ENCODE data around the gene TAS2R50. TPM values are rescaled to one million over a fixed set of nuclear protein-coding genes. Genes with fewer than 3 reads are reported as not detected.
A peak's percentile ranks its signal among the peaks of the same experiment; 100 is the strongest.

The TAS2R50 gene, protein sequence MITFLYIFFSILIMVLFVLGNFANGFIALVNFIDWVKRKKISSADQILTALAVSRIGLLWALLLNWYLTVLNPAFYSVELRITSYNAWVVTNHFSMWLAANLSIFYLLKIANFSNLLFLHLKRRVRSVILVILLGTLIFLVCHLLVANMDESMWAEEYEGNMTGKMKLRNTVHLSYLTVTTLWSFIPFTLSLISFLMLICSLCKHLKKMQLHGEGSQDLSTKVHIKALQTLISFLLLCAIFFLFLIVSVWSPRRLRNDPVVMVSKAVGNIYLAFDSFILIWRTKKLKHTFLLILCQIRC
- 2.5 and 12.5 TPM in 2 replicates for total RNA-seq (2011; cell fraction: chromatin; rRNA removed; ENCODE audit: low replicate concordance)
- total RNA-seq (2011; cell fraction: nucleolus; rRNA removed), result 1.0 and 3.3 TPM in 2 replicates
- 10.9 and 21.6 TPM in 2 replicates for total RNA-seq (2011; cell fraction: nucleoplasm; rRNA removed)
- total RNA-seq (2014; rRNA removed) (0.61 TPM in 1 of 2 replicates, not detected in the other), total RNA-seq (2014; rRNA removed; fragmentation: Illumina TruSeq; extraction: Trizol) (0.91 and 1.6 TPM in 2 replicates), total RNA-seq (2015; rRNA removed; fragmentation: Illumina TruSeq; extraction: Trizol) (1.3 and 1.4 TPM in 2 replicates), total RNA-seq (2021) (0.18 and 0.49 TPM in 2 replicates), polyA plus RNA-seq (2011; rRNA removed) (0.09 and 0.15 TPM in 2 replicates), polyA plus RNA-seq (2014; fragmentation: Illumina TruSeq; extraction: Trizol) (not detected in 2 replicates), polyA plus RNA-seq (2014; fragmentation: Nextera tagmentation; extraction: Ambion mirVana) (under 1 TPM in 1 of 2 experiments, not detected in 1; 0.06 TPM), polyA plus RNA-seq (2014; rRNA removed) (0.36 TPM in 1 of 2 replicates, not detected in the other), polyA minus RNA-seq (2011; rRNA and poly(A)+ RNA removed) (7.0 and 8.1 TPM in 2 replicates), Bru-seq, nascent RNA (percentile 65 among the genes with signal in this experiment), BruChase-seq, experiment 1, labeled RNA remaining after a 2-hour chase (percentile 72 among the genes with signal in this experiment), BruChase-seq, experiment 2, labeled RNA remaining after a 6-hour chase (percentile 69 among the genes with signal in this experiment)
- polyA plus RNA-seq (2011; cell fraction: cytosol; rRNA removed), result not detected in 2 replicates
- polyA plus RNA-seq (2011; cell fraction: nucleus; rRNA removed), result 0.67 and 0.77 TPM in 2 replicates
- polyA plus RNA-seq (2012), result 0.10 TPM in 1 of 2 replicates, not detected in the other
- polyA minus RNA-seq (2011; cell fraction: cytosol; rRNA and poly(A)+ RNA removed), result not detected in 2 replicates
- 9.8 and 14.2 TPM in 2 replicates for polyA minus RNA-seq (2011; cell fraction: nucleus; rRNA and poly(A)+ RNA removed)
- long read RNA-seq, experiment 1, result 0 reads
- long read RNA-seq, experiment 2, result 0 reads
- long read RNA-seq, experiment 3, result 0 reads

DNA sequence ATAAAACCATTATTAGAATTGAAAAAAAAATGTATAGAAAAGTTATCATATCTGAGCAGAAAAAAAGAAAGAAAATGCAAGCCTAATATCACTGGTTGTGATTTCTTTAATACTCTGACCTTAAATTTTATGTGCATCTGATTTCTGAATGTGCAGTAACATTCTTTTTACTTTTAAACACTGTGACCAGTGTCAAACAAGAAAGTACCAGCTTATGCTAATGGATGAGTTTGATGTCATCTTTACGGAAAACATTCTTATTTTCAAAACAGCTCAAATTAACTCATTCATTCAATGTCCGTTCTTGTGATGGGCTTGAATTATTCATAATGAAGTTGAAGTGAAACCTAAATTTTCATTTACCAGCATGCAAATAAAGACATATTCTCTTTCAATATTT, at the start of gene TAS2R50:
Gene TAS2R50, minus strand, starts transcription at position 101 of the 400 bp plus-strand sequence. Its CDS starts 52 bp downstream, at position 49.
- no peak for ATAC-seq
- Histone ChIP-seq H3K79me2 (ENCODE audit: control insufficient read depth, insufficient read depth, low read length) (no peaks in the 10 kb centered on the region), H3K27me3 (ENCODE audit: control insufficient read depth in 2 of 2, insufficient read depth in 2 of 2, low read length in 2 of 2) (no peaks in the 10 kb centered on the region), H3K36me3 (ENCODE audit: control insufficient read depth, insufficient read depth, low read length) (no peaks in the 10 kb centered on the region), H3K9me1 (ENCODE audit: control insufficient read depth, insufficient read depth, low read length) (no peaks in the 10 kb centered on the region), H2AFZ (ENCODE audit: low read depth, low read length) (no peak within 1 kb of the TSS), H3K9ac (ENCODE audit: insufficient read depth in 1 of 2, low read depth in 2 of 2, low read length in 2 of 2) (no peak within 1 kb of the TSS), H3K4me2 (ENCODE audit: insufficient read depth, low read length) (no peak within 1 kb of the TSS), H3K9me3 (replicated peaks; ENCODE audit: control insufficient read depth, insufficient read depth, low read depth, low read length) (no peaks in the 10 kb centered on the region), H4K20me1 (replicated peaks; ENCODE audit: control insufficient read depth, insufficient read depth, low read length) (no peaks in the 10 kb centered on the region), H3K4me1 (replicated peaks in 1 of 2; ENCODE audit: control insufficient read depth in 2 of 2, insufficient read depth in 2 of 2, low read length in 2 of 2) (no peaks in the 10 kb centered on the region), H3K27ac (ENCODE audit: extremely low read depth, low read depth, low read length) (no peak within 1 kb of the TSS), H3K4me3 (no peak within 1 kb of the TSS)
- ChIA-PET CTCF (ENCODE audit: low intra/inter-chr PET ratio) (no interaction called here), POLR2A (no interaction called here)
- BruUV-seq (replicated peaks), result no TSS peak
- no peak for FAIRE-seq
- DNase-seq (ENCODE audit: extremely low read depth in 1 of 4, low spot score in 3 of 4), result no peak
- intact Hi-C loops (cut with micrococcal nuclease), result no loop called here
- in situ Hi-C loops (cut with MboI), result no loop called here
- 36% methylated on average over 2 of the region's 2 CpGs for WGBS (ENCODE audit: insufficient coverage, low coverage, missing lambda C conversion rate)
- no peak for TF ChIP-seq PTBP1 (IDR thresholded peaks at IDR 0.05; ENCODE audit: low read depth, low read length)
- no peak for TF ChIP-seq COPS2 (conservative IDR thresholded peaks at IDR 0.05)
- no peak for TF ChIP-seq ZNF589 (CRISPR knock-in tag; IDR thresholded peaks at IDR 0.05; ENCODE audit: low read depth)
- no peak for TF ChIP-seq NRF1 (conservative IDR thresholded peaks at IDR 0.05 in 1 of 2, IDR thresholded peaks at IDR 0.05 in 1 of 2)
- TF ChIP-seq, protein P1, sequence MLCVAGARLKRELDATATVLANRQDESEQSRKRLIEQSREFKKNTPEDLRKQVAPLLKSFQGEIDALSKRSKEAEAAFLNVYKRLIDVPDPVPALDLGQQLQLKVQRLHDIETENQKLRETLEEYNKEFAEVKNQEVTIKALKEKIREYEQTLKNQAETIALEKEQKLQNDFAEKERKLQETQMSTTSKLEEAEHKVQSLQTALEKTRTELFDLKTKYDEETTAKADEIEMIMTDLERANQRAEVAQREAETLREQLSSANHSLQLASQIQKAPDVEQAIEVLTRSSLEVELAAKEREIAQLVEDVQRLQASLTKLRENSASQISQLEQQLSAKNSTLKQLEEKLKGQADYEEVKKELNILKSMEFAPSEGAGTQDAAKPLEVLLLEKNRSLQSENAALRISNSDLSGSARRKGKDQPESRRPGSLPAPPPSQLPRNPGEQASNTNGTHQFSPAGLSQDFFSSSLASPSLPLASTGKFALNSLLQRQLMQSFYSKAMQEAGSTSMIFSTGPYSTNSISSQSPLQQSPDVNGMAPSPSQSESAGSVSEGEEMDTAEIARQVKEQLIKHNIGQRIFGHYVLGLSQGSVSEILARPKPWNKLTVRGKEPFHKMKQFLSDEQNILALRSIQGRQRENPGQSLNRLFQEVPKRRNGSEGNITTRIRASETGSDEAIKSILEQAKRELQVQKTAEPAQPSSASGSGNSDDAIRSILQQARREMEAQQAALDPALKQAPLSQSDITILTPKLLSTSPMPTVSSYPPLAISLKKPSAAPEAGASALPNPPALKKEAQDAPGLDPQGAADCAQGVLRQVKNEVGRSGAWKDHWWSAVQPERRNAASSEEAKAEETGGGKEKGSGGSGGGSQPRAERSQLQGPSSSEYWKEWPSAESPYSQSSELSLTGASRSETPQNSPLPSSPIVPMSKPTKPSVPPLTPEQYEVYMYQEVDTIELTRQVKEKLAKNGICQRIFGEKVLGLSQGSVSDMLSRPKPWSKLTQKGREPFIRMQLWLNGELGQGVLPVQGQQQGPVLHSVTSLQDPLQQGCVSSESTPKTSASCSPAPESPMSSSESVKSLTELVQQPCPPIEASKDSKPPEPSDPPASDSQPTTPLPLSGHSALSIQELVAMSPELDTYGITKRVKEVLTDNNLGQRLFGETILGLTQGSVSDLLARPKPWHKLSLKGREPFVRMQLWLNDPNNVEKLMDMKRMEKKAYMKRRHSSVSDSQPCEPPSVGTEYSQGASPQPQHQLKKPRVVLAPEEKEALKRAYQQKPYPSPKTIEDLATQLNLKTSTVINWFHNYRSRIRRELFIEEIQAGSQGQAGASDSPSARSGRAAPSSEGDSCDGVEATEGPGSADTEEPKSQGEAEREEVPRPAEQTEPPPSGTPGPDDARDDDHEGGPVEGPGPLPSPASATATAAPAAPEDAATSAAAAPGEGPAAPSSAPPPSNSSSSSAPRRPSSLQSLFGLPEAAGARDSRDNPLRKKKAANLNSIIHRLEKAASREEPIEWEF (CRISPR knock-in tag; IDR thresholded peaks at IDR 0.05), result no peak
- TF ChIP-seq SETDB1 (IDR thresholded peaks at IDR 0.05; ENCODE audit: low read length), result no peak
- no peak for TF ChIP-seq ZBTB7A (IDR thresholded peaks at IDR 0.05; ENCODE audit: borderline replicate concordance, control insufficient read depth, low read depth, low read length)
- no peak for TF ChIP-seq PURB (CRISPR knock-in tag; IDR thresholded peaks at IDR 0.05; ENCODE audit: low read depth)
- TF ChIP-seq ELF1 (tag; IDR thresholded peaks at IDR 0.05), result no peak
- no peak for TF ChIP-seq RBM22 (IDR thresholded peaks at IDR 0.05; ENCODE audit: low read depth, low read length, poor library complexity, severe bottlenecking)
- TF ChIP-seq ZNF165 (CRISPR knock-in tag; IDR thresholded peaks at IDR 0.05; ENCODE audit: borderline replicate concordance), result no peak
- TF ChIP-seq CEBPG (CRISPR knock-in tag; IDR thresholded peaks at IDR 0.05), result no peak
- no peak for TF ChIP-seq CEBPG (tag; conservative IDR thresholded peaks at IDR 0.05 in 1 of 2, IDR thresholded peaks at IDR 0.05 in 1 of 2)
- no peak for TF ChIP-seq RFX1 (IDR thresholded peaks at IDR 0.05)
